ENCODE measurements around the gene OR2T1.
A peak's percentile ranks its signal among the peaks of the same experiment; 100 is the strongest.
"Not testable (repeated sequence)": the region's sequence is repeated elsewhere in the genome, so short reads cannot be mapped to it uniquely, and the experiment has no call there.

Gene OR2T1

GRCh38 chr1:248402748-248403147 lies at the start of gene OR2T1:
Gene OR2T1, plus strand, starts transcription at chr1:248403048. Its CDS starts 3,100 bp downstream, at chr1:248406148.
- DNase-seq: no peak

- peak in 6 of 58 donors; percentile 5 to 26 (median 8) for DNase-seq
Measured at GRCh38 chr1:248359415-248359814, 43.4 kb upstream of the OR2T1 start.

GRCh38 chr1:248361121-248361715 lies 41.6 kb upstream of the OR2T1 start, which contains the start of gene OR2T4:
Gene OR2T4, plus strand, starts transcription at chr1:248361665. Its CDS starts 0 bp downstream, at chr1:248361665.
- DNase-seq: peak in 7 of 58 donors; percentile 0 to 68 (median 18)

GRCh38 chr1:248366609-248367008 lies 36.2 kb upstream of the OR2T1 start:
- no peak for DNase-seq

GRCh38 chr1:248372394-248372793 lies 30.5 kb upstream of the OR2T1 start:
- DNase-seq: no peak

GRCh38 chr1:248373761-248374160 lies 29.1 kb upstream of the OR2T1 start:
- no peak for DNase-seq

GRCh38 chr1:248375446-248375845 lies 27.4 kb upstream of the OR2T1 start, which contains the start of gene OR2T6:
Gene OR2T6, plus strand, starts transcription at chr1:248375746. Its CDS starts 11,863 bp downstream, at chr1:248387609.
- DNase-seq: no peak

GRCh38 chr1:248376916-248377315 lies 25.9 kb upstream of the OR2T1 start:
- DNase-seq: no peak

- no peak for DNase-seq
Measured at GRCh38 chr1:248380854-248381253, 22.0 kb upstream of the OR2T1 start.

GRCh38 chr1:248388426-248388825 lies 14.4 kb upstream of the OR2T1 start:
- DNase-seq: no peak

GRCh38 chr1:248393050-248393449 lies 9.8 kb upstream of the OR2T1 start:
- DNase-seq: peak in 1 of 58 donors; percentile 4

- DNase-seq: peak in 22 of 58 donors; percentile 2 to 79 (median 38)
Measured at GRCh38 chr1:248404024-248404423, 1.2 kb downstream of the OR2T1 start.

GRCh38 chr1:248406721-248407692 lies 4.2 kb downstream of the OR2T1 start:
- no peak for DNase-seq

- DNase-seq: no peak
Measured at GRCh38 chr1:248416226-248416625, 13.4 kb downstream of the OR2T1 start.

GRCh38 chr1:248417854-248418253 lies 15.0 kb downstream of the OR2T1 start:
- no peak for DNase-seq

GRCh38 chr1:248421384-248421783 lies 18.5 kb downstream of the OR2T1 start:
- no peak for DNase-seq

- not testable (repeated sequence) for DNase-seq
Measured at GRCh38 chr1:248427526-248428191, 24.8 kb downstream of the OR2T1 start.

- DNase-seq: not testable (repeated sequence)
Measured at GRCh38 chr1:248428192-248428533, 25.3 kb downstream of the OR2T1 start.

GRCh38 chr1:248431683-248432082 lies 28.8 kb downstream of the OR2T1 start:
- not testable (repeated sequence) for DNase-seq

- DNase-seq: not testable (repeated sequence)
Measured at GRCh38 chr1:248432201-248432600, 29.4 kb downstream of the OR2T1 start.

- DNase-seq: not testable (repeated sequence)
Measured at GRCh38 chr1:248433811-248434415, 31.1 kb downstream of the OR2T1 start.

Measured in anterior cingulate cortex (tissue), 58 donors.